Measurements from ENCODE around the gene SPO11.

SPO11 gene

GRCh38 chr20:57310821-57311514 is 18.6 kb upstream of the SPO11 start:
- DNase-seq, result no peak

GRCh38 chr20:57312138-57312537 is 17.5 kb upstream of the SPO11 start:
- no peak for DNase-seq

DNA sequence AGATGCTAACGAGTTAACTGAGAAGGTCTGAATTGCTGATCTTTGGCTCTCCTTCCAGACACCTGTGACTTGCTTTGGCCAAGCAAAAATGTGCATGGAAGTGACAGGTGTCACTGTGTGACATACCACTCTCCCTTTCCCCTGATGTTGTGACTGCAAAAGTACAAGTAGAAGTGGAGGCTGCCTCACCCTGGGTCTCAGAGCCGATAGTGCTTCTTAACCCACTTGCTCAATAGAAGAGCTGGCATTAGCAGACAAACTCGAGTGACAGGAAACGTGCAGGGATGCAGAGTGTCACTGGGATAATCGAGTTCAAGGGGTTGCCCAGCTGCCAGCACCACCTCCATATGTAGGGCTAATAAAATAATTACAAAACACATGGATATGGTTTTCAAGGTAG is 16.4 kb upstream of the SPO11 start:
- no peak for DNase-seq

DNA sequence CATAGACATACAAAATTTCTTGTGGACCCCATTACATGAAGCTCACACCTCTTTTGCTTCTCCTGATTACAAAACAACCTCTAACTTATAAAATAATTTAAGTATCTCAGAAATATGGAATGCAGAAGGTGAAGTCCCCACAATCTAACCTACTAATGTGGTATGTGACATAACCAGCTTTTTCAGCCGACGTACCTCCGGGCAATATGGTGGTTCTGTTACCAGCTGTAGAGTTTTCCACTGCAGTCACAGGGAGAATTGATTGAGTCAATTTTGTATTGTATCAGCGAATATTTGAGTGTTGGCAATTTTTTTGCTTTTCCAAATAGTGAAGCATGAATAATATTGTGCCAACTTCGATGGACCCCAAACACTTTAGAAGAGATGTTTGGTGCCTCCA is 15.7 kb upstream of the SPO11 start:
- DNase-seq, result no peak

DNA sequence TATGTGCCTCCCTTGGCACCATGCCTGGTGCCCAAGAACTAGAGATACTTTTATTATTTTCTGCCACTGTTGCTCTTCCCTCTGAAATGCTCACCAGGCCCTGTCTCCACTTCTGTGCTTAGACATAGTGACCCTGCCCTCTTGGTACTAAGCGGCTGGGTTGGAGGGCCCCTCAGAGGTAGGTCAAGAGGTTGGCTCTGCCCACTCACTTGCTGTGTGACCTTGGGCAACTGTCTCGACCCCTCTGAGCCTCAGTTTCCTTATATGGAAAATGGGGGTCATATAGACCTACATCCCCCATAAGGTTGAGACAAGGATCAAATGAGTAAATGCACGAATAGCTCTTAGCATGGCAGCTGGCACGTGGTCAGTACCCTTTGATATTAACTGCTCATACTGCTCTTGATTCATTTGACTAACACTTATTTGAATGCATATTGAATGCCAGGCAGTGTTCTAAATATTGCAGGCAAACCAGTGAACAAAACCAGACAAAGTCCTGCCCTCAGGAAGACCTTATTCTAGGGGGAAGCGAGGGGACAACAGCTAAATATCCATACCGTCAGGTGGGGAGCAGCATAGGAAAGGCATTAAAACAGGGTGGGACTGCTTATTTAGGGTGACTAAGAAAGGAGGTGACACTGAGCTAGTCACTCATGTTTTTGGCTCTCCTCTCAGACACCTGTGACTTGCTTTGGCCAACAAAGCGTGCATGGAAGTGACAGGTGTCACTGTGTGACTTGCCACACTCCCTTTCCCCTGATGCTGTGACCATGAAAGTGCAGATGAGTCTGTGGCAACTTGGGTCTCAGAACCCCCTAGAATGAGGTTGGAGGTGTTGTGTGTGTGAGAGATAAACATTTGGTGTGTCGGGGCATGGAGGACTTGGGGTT is 14.3 kb upstream of the SPO11 start:
- DNase-seq, result no peak

DNA sequence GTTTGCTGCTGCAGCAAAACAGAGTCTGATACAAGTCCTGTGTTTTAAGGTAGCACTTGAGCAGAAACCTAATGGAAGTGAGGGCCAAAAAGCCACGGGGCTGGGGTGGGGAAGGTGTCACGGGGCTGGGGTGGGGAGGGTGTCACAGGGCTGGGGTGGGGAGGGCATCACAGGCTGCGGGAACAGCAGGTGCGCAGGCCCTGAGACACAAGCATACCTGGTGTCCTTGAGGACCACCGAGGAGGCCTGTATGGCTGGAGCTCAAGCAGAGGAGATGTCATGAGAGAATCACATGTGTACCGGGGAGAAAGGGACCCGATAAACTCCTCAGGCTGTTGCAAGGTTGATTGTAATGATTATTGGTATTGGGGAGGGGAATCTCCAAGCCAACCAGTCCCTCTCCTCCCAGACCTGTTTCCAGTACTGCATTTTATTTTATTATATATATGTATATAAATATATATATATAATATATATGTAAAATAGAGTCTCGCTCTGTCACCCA is 13.6 kb upstream of the SPO11 start:
- DNase-seq, result no peak

DNA sequence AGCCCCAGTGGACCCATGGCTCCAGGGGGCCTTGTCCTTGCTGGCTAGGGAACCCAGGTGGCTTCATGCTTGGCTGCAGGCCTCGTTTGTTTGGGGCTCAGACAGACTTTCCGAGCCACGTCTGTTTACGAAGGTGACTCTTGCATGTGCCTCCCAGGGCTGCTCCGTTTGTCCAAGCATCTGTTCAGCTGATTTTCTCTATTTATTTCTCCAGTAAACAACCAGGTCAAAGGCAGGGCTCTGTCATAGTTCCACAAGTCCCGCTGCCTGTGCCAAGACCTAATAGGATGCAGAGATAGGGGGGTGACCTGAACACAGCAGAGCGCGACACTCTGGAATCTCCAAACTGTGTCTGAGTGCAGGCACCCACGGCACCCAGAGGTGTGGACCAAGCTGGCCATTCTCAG is 12.8 kb upstream of the SPO11 start:
- DNase-seq, result no peak

- DNase-seq, result no peak
These were observed 12.3 kb upstream of the SPO11 start for GRCh38 chr20:57317316-57317788.

- DNase-seq, result no peak
These were observed 11.7 kb upstream of the SPO11 start for GRCh38 chr20:57317789-57318371.

DNA sequence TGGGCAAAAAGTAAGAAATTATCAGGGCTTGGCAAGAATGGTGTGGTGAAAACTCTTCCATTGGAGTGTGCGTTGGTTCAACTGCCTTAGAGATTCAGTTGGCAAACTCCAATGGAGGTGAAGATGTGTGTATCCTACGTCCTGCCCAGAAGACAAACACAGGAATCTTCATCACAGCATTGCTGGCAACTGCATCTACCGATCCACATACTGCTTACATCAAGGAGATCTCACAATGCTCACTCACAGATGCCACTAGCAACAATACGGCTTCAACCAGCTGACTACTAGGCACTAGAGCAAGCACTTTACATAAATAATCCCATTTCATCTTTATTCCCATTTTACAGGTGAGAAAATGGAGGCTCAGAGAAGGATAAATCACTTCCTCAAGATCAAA is 10.0 kb upstream of the SPO11 start:
- DNase-seq, result no peak

DNA sequence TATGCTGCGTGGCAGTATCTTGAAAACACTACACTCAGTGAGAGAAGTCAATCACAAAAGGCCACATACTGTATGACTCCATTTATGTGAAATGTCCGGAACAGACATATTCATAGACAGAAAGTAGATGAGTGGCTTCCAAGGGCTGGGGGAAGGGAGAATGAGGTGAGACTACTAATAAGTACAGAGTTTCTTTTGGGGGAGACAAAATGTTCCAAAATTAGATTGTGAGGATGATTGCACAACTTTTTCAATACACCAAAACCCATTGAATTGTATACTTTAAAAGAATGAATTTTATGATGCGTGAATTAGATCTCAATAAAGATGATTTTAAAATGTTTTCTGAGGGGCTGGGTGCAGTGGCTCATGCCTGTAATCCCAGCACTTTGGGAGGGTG is 9.2 kb upstream of the SPO11 start:
- DNase-seq, result no peak

GRCh38 chr20:57321142-57321541 is 8.5 kb upstream of the SPO11 start:
- no peak for DNase-seq

- DNase-seq, result no peak
These were observed 7.1 kb upstream of the SPO11 start for GRCh38 chr20:57322476-57322875.

GRCh38 chr20:57323034-57323433 is 6.6 kb upstream of the SPO11 start:
- DNase-seq, result peak; percentile 30

DNA sequence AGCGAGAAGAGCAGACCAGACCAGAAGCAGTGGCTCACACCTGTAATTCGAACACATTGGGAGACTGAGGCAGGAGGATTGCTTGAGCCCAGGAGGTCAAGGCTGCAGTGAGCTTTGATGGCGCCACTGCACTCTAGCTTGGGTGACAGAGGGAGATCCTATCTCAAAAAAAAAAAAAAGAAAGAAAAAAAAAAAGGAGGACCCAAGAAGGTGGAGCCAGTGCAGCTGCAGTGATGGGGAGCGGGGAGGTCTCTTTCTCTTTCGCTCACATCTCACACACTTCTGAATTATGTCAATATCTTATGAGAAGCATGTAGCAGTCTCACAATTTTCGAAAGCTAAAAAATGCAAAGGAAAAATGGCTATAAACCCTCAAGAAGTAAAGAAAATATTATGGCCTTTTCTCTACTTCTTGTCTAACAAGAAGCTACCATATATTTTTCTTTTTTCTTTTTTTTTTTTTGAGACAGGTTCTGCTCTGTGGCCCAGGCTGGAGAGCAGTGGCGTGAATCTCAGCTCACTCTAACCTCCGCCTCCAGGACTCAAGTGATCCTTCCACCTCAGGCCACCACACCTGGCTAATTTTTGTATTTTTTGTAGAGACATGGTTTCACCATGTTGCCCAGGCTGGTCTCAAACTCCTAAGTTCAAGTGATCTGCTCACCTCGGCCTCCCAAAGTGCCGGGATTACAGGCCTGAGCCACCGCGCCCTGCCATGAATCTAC is 3.8 kb upstream of the SPO11 start:
- DNase-seq, result no peak

GRCh38 chr20:57326667-57327455 is 2.7 kb upstream of the SPO11 start:
- DNase-seq, result no peak

- DNase-seq, result no peak
These were observed 1.8 kb upstream of the SPO11 start for GRCh38 chr20:57327820-57328219.

DNA sequence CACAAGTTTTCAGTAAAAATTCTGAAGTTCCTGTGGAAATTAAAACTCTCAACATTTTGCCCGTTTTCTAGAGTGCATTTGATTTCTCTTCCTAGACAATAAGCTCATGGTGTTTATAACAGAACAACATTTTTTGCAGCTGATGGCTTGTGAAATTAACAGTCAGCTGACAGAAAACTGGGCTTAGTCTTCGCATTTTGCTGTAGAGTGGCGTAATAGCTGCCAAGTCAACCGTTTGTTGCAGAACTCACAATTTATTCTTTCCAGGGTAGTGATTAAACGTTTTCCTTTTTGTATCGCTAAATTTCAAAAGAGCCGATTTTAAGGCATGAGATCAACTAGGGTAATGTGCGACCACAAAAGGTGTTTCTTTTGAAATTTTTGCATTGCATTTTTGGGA is 1.4 kb downstream of the SPO11 start:
- DNase-seq, result no peak

DNA sequence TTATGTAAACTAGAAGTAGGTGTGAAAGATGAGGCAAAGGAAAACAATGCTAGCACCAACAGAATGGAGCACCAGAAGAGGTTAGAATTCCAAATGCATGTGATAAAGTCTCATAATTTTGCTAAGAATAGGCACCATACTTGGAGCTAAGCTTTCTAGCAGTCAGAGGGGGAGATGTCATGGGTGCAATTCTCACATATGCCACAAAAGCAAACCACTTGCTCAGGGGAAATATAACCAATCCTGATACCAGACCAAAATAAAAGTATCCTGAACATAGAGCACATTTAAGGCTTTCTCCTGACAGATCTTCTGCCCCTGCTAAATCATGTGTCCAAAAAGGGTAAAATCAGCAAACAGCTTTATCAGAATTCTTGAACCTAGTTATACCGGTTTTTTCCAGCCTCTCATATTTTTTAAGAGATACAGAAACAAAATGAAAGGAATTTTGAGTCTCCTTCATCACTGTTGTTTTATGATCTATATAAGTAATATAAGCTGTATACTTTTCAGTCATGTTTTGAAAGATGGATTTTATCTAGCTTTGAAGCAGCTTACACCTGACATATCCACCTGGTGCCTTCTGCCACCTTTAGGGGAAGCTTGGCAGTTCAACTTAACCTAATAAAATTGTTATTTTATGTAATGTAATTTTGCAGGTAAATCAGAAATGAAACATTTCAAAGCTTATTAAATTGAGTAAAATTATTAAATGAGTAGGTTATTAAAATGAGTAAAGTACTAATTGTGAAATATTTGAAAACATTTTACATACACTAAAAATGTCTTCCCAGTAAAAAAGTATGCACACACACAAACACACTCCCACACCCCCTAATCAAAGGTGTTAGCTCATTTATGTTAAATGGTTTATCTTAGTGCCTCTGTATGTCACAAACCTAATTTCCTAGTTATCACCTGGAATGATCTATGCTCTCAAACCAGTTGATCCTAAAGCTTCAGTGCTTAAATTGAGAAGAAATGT is 2.8 kb downstream of the SPO11 start:
- DNase-seq, result no peak

DNA sequence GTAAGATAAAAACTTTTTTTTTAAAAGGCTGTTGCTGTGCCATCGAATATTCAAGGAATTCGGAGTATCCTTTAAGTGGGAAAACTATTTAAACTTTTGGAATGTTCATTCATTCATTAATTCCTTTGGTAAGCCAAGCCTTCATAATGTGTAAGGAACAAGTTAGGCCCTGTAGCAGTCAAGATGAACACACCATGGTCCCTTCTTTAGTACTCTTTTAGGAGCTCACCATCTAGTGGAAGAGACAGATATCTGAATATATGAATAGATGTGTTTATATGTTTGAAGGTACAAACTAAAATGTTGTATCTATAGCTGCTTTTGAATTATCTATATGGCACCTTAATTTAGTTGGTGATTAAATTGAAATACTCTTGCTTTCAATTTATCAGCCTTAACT is 5.8 kb downstream of the SPO11 start:
- DNase-seq, result no peak

GRCh38 chr20:57341663-57342062 is 12.1 kb downstream of the SPO11 start:
- DNase-seq, result no peak

Measured in fibroblast of skin of abdomen (primary cell).